Caco-2 (cell line): ENCODE measurements around the gene TTC27. TPM values are rescaled to one million over a fixed set of nuclear protein-coding genes. Genes with fewer than 3 reads are reported as not detected.

ENCODE experiments used
- BruUV-seq: library from RNA; stranded (reverse); fragments of 400-500 nt; replicated peaks from 2 replicates; lab custom pipeline; 2021; lab: Mats Ljungman, UMichigan
- CTCF ChIA-PET: fragments of 300-600 bp; sonication (Branson Sonifier 250); formaldehyde crosslinking; loops from one replicate; lab custom pipeline; 2022; ENCODE audit warnings: antibody characterized with exemption; lab: Charles Lee
- POLR2A ChIA-PET: fragments of 300-600 bp; sonication (Branson Sonifier 250); formaldehyde crosslinking; loops from one replicate; lab custom pipeline; 2022; ENCODE audit warnings: antibody characterized with exemption; lab: Charles Lee
- DNase-seq, 2 experiments: peaks; one replicate each; pipeline versions ENCODE4 v3.0.0 to v3.0.0-alpha.2; 2020 to 2022
- H3K27me3 ChIP-seq: replicated peaks from 2 replicates; pipeline ENCODE4 v1.6.0; 2011; ENCODE audit warnings: low read length; ENCODE audit not compliant: control insufficient read depth, insufficient read depth
- H3K36me3 ChIP-seq: 2 replicates; pipeline ENCODE4 v1.5.1; 2011; ENCODE audit warnings: low read length; ENCODE audit not compliant: control insufficient read depth, insufficient read depth
- H3K4me1 ChIP-seq: fragments of 250-450 bp; sonication (Bioruptor Pico); 2 replicates; pipeline ENCODE4 v1.5.1; 2020; ENCODE audit warnings: mild to moderate bottlenecking
- H3K4me3 ChIP-seq: 2 replicates; pipeline ENCODE4 v1.5.1; 2011; ENCODE audit warnings: low read depth, mild to moderate bottlenecking, control low read depth, low read length
- H3K9me3 ChIP-seq: fragments of 250-450 bp; sonication (Bioruptor Pico); 2 replicates; pipeline ENCODE4 v1.5.1; 2020; ENCODE audit warnings: mild to moderate bottlenecking, moderate library complexity
- H3K27ac Mint-ChIP-seq: one replicate; pipeline ENCODE4 v1.8.0; 2022; ENCODE audit warnings: mixed read lengths; ENCODE audit not compliant: unreplicated experiment
- H3K27me3 Mint-ChIP-seq: one replicate; pipeline ENCODE4 v1.8.0; 2022; ENCODE audit warnings: mixed read lengths; ENCODE audit not compliant: insufficient read depth, unreplicated experiment
- H3K36me3 Mint-ChIP-seq: one replicate; pipeline ENCODE4 v1.8.0; 2022; ENCODE audit warnings: mild to moderate bottlenecking, mixed read lengths; ENCODE audit not compliant: insufficient read depth, unreplicated experiment
- H3K4me1 Mint-ChIP-seq: one replicate; pipeline ENCODE4 v1.8.0; 2022; ENCODE audit warnings: low read depth, mixed read lengths; ENCODE audit not compliant: unreplicated experiment
- H3K4me3 Mint-ChIP-seq: one replicate; pipeline ENCODE4 v1.8.0; 2022; ENCODE audit warnings: mild to moderate bottlenecking, moderate library complexity, mixed read lengths; ENCODE audit not compliant: unreplicated experiment
- H3K9me3 Mint-ChIP-seq: one replicate; pipeline ENCODE4 v1.8.0; 2022; ENCODE audit warnings: mixed read lengths; ENCODE audit not compliant: unreplicated experiment
- CTCF ChIP-seq, 2 experiments: fragments of 200-600 bp in 1 of 2; IDR thresholded peaks; 1 replicate in 1 of 2; 2 replicates in 1 of 2; pipeline versions ENCODE4 v1.5.1 to v1.8.0; 2011 to 2022; ENCODE audit warnings: antibody characterized with exemption in 1 of 2, control low read depth in 1 of 2, inconsistent platforms in 1 of 2, low read depth in 1 of 2, low read length in 1 of 2, mild to moderate bottlenecking in 1 of 2, moderate library complexity in 1 of 2; ENCODE audit not compliant: insufficient read depth in 1 of 2, severe bottlenecking in 1 of 2, unreplicated experiment in 1 of 2
- intact Hi-C: fragments of 100-400 bp; cut with micrococcal nuclease; formaldehyde crosslinking; loops from one replicate; pipeline ENCODE4 v1.10.0; 2022; ENCODE audit not compliant: unreplicated experiment
- total RNA-seq: library from RNA; stranded (reverse); gene quantifications from 2 replicates; pipeline ENCODE4 v1.2.3, GENCODE V29; 2022

Gene TTC27
- total RNA-seq, 1 experiment from 2014 or later: 20.6 TPM

GRCh38 chr2:32792416-32792815, 164.6 kb downstream of the TTC27 start:
- Mint-ChIP-seq H3K4me1 (peaks cover 7% of the 10 kb centered on the region), H3K9me3 (peaks cover 8% of the 10 kb centered on the region), H3K36me3 (no peaks in the 10 kb centered on the region), H3K27me3 (no peaks in the 10 kb centered on the region), H3K27ac (no peak overlapping the region), H3K4me3 (no peak overlapping the region)
- CTCF ChIA-PET: no interaction called here
- Histone ChIP-seq H3K9me3 (peaks cover 5% of the 10 kb centered on the region; the same call in 1 of the 2 replicates), H3K4me3 (no peak overlapping the region), H3K27me3 (no peaks in the 10 kb centered on the region), H3K4me1 (peaks cover 6% of the 10 kb centered on the region; the same call in 1 of the 2 replicates), H3K36me3 (no peaks in the 10 kb centered on the region)
- no peak for TF ChIP-seq CTCF (IDR thresholded peaks at IDR 0.05; ENCODE audit: insufficient read depth in 1 of 2, low read depth in 1 of 2, low read length in 1 of 2, severe bottlenecking in 1 of 2, unreplicated experiment in 1 of 2)
- intact Hi-C loops: no loop called here
- POLR2A ChIA-PET: no interaction called here
- no TSS peak for BruUV-seq
- DNase-seq: no peak

- Histone ChIP-seq H3K27me3 (no peaks in the 10 kb centered on the region), H3K36me3 (no peaks in the 10 kb centered on the region; the same call in 1 of the 2 replicates), H3K4me1 (no peaks in the 10 kb centered on the region; the same call in 1 of the 2 replicates), H3K9me3 (no peaks in the 10 kb centered on the region), H3K4me3 (no peak overlapping the region)
- intact Hi-C loops: no loop called here
- no peak for DNase-seq
- H3K36me3 Mint-ChIP-seq: no peaks in the 10 kb centered on the region
- BruUV-seq: no TSS peak
- H3K27me3 Mint-ChIP-seq: no peaks in the 10 kb centered on the region
- H3K4me1 Mint-ChIP-seq: peaks cover 8% of the 10 kb centered on the region
- ChIA-PET CTCF (no interaction called here), POLR2A (no interaction called here)
- no peaks in the 10 kb centered on the region for H3K9me3 Mint-ChIP-seq
- no peak for TF ChIP-seq CTCF (IDR thresholded peaks at IDR 0.05; ENCODE audit: insufficient read depth in 1 of 2, low read depth in 1 of 2, low read length in 1 of 2, severe bottlenecking in 1 of 2, unreplicated experiment in 1 of 2)
- H3K27ac Mint-ChIP-seq: no peak overlapping the region
- no peak overlapping the region for H3K4me3 Mint-ChIP-seq
These were observed 171.0 kb downstream of the TTC27 start for GRCh38 chr2:32798829-32799228.

- H3K27ac Mint-ChIP-seq: no peak overlapping the region
- no TSS peak for BruUV-seq
- ChIA-PET CTCF (no interaction called here), POLR2A (no interaction called here)
- no peaks in the 10 kb centered on the region for H3K27me3 ChIP-seq
- no peak for TF ChIP-seq CTCF (IDR thresholded peaks at IDR 0.05; ENCODE audit: insufficient read depth in 1 of 2, low read depth in 1 of 2, low read length in 1 of 2, severe bottlenecking in 1 of 2, unreplicated experiment in 1 of 2)
- peaks cover 20% of the 10 kb centered on the region for H3K4me1 Mint-ChIP-seq
- peaks cover 26% of the 10 kb centered on the region for H3K4me1 ChIP-seq
- DNase-seq: no peak
- no peak overlapping the region for H3K4me3 ChIP-seq
- no peaks in the 10 kb centered on the region for H3K9me3 ChIP-seq
- H3K36me3 Mint-ChIP-seq: no peaks in the 10 kb centered on the region
- no peaks in the 10 kb centered on the region for H3K27me3 Mint-ChIP-seq
- intact Hi-C loops: loop anchor here (10.0 kb wide), 1 partner anchor 213 kb away; no protein-coding TSS in a partner anchor
- H3K36me3 ChIP-seq: no peaks in the 10 kb centered on the region; the same call in 1 of the 2 replicates
- no peak overlapping the region for H3K4me3 Mint-ChIP-seq
- H3K9me3 Mint-ChIP-seq: no peaks in the 10 kb centered on the region
These were observed 173.9 kb downstream of the TTC27 start for GRCh38 chr2:32801741-32802140.
